ENCODE measurements around the gene UBASH3A. TPM values are rescaled to one million over a fixed set of nuclear protein-coding genes. Genes with fewer than 3 reads are reported as not detected.

The UBASH3A gene
- total RNA-seq, 1 experiment from 2014 or later = 0.07 TPM

DNA sequence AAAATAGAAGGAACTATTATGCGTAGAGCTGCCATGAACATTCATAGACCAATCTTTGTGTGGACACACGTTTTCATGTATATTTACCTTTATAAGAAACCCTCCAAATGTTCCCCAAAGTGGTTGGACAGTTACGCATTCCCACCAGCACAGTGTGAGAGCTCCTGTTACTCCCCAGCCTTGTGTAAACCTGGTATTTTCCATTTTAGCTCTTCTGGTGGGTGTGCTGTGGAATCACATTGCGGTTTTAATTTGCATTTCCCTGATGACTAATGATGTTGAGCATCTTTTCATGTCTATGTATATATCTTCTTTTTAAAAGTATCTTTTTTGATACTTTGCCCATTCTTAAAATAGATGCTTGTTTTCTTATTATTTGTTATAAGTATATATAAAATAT lies 3.2 kb upstream of the UBASH3A start:
- Histone ChIP-seq H3K4me2 (ENCODE audit: low read length) (no peak overlapping the region), H4K20me1 (ENCODE audit: insufficient read depth) (no peaks in the 10 kb centered on the region), H3K79me2 (ENCODE audit: insufficient read depth, low read length) (no peaks in the 10 kb centered on the region), H3K9ac (ENCODE audit: low read length) (no peak overlapping the region), H3K4me3 (replicated peaks in 1 of 2; ENCODE audit: low read depth in 1 of 2, low read length in 2 of 2) (no peak overlapping the region), H3K9me2 (ENCODE audit: insufficient read depth) (no peaks in the 10 kb centered on the region), H2AFZ (ENCODE audit: low read depth, low read length, poor library complexity, severe bottlenecking) (no peak overlapping the region), H3K27ac (ENCODE audit: low read depth, low read length) (no peak overlapping the region), H3K4me1 (ENCODE audit: control insufficient read depth in 1 of 2, insufficient read depth in 2 of 2, low read length in 2 of 2) (no peaks in the 10 kb centered on the region), H3K9me3 (ENCODE audit: control insufficient read depth in 1 of 2, insufficient read depth in 1 of 2, low read depth in 1 of 2, low read length in 2 of 2) (no peaks in the 10 kb centered on the region), H3K36me3 (ENCODE audit: control insufficient read depth in 1 of 2, insufficient read depth in 2 of 2, low read length in 2 of 2) (no peaks in the 10 kb centered on the region), H3K27me3 (ENCODE audit: insufficient read depth, low read length) (no peaks in the 10 kb centered on the region)
- ATAC-seq (no peak), DNase-seq (ENCODE audit: low read depth, low spot score) (no peak)
- TF ChIP-seq JUND (IDR thresholded peaks at IDR 0.05) = no peak
- TF ChIP-seq ZNF274 (IDR thresholded peaks at IDR 0.05; ENCODE audit: low read depth, low read length) = no peak
- TF ChIP-seq ZFX (IDR thresholded peaks at IDR 0.05) = no peak
- TF ChIP-seq, protein P1, sequence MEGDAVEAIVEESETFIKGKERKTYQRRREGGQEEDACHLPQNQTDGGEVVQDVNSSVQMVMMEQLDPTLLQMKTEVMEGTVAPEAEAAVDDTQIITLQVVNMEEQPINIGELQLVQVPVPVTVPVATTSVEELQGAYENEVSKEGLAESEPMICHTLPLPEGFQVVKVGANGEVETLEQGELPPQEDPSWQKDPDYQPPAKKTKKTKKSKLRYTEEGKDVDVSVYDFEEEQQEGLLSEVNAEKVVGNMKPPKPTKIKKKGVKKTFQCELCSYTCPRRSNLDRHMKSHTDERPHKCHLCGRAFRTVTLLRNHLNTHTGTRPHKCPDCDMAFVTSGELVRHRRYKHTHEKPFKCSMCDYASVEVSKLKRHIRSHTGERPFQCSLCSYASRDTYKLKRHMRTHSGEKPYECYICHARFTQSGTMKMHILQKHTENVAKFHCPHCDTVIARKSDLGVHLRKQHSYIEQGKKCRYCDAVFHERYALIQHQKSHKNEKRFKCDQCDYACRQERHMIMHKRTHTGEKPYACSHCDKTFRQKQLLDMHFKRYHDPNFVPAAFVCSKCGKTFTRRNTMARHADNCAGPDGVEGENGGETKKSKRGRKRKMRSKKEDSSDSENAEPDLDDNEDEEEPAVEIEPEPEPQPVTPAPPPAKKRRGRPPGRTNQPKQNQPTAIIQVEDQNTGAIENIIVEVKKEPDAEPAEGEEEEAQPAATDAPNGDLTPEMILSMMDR (IDR thresholded peaks at IDR 0.05 in 2 of 3, conservative IDR thresholded peaks at IDR 0.05 in 1 of 3; ENCODE audit: borderline replicate concordance in 1 of 3, insufficient read depth in 1 of 3, low read depth in 2 of 3, low read length in 2 of 3) = no peak
- no peak for TF ChIP-seq SIN3A (IDR thresholded peaks at IDR 0.05; ENCODE audit: low read depth)
- TF ChIP-seq REST (IDR thresholded peaks at IDR 0.05; ENCODE audit: low read depth) = no peak
- no peak for TF ChIP-seq EZH2phosphoT487 (IDR thresholded peaks at IDR 0.05; ENCODE audit: borderline replicate concordance)
- no peak for TF ChIP-seq ELF1 (IDR thresholded peaks at IDR 0.05; ENCODE audit: borderline replicate concordance, low read depth)
- TF ChIP-seq POLR2AphosphoS5 (IDR thresholded peaks at IDR 0.05; ENCODE audit: low read depth, low read length) = no peak
- TF ChIP-seq FOSL1 (IDR thresholded peaks at IDR 0.05; ENCODE audit: low read depth) = no peak
- TF ChIP-seq MAX (IDR thresholded peaks at IDR 0.05) = no peak
- TF ChIP-seq, protein P2, sequence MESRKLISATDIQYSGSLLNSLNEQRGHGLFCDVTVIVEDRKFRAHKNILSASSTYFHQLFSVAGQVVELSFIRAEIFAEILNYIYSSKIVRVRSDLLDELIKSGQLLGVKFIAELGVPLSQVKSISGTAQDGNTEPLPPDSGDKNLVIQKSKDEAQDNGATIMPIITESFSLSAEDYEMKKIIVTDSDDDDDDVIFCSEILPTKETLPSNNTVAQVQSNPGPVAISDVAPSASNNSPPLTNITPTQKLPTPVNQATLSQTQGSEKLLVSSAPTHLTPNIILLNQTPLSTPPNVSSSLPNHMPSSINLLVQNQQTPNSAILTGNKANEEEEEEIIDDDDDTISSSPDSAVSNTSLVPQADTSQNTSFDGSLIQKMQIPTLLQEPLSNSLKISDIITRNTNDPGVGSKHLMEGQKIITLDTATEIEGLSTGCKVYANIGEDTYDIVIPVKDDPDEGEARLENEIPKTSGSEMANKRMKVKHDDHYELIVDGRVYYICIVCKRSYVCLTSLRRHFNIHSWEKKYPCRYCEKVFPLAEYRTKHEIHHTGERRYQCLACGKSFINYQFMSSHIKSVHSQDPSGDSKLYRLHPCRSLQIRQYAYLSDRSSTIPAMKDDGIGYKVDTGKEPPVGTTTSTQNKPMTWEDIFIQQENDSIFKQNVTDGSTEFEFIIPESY (IDR thresholded peaks at IDR 0.05; ENCODE audit: extremely low read depth, insufficient replicate concordance, low read length) = no peak
- TF ChIP-seq SRF (IDR thresholded peaks at IDR 0.05; ENCODE audit: low read depth) = no peak
- intact Hi-C loops (cut with micrococcal nuclease) = no loop called here
- POLR2A ChIA-PET = no interaction called here
- RAD21 ChIA-PET (ENCODE audit: low non-redundant PET in 1 of 2, low total read pairs in 2 of 2, uncharacterized antibody in 2 of 2, unreplicated experiment in 2 of 2) = interaction anchor here in 1 of 2 experiments (0.6 kb wide), 1 partner anchor 63 kb away, joined by 3 read pairs; no protein-coding TSS in a partner anchor
- no TSS peak for BruUV-seq (replicated peaks)
- CTCF ChIA-PET = interaction anchor here (0.9 to 1.4 kb wide), 2 partner anchors 11 to 19 kb away, joined by 3 read pairs; no protein-coding TSS in a partner anchor

Data from HCT116 (cell line).